BLaER1 (cell line): ENCODE measurements around the gene PLCZ1.
"Not testable (repeated sequence)": the region's sequence is repeated elsewhere in the genome, so short reads cannot be mapped to it uniquely, and the experiment has no call there.

Source experiments
- H3K27ac ChIP-seq: shearing (Covaris generic); formaldehyde crosslinking; 2 replicates; pipeline ENCODE4 v1.8.1; 2022
- H3K27me3 ChIP-seq: shearing (Covaris generic); formaldehyde crosslinking; 2 replicates; pipeline ENCODE4 v1.8.1; 2022
- H3K36me3 ChIP-seq: shearing (Covaris generic); formaldehyde crosslinking; 2 replicates; pipeline ENCODE4 v1.8.1; 2022
- H3K4me1 ChIP-seq: shearing (Covaris generic); formaldehyde crosslinking; 2 replicates; pipeline ENCODE4 v1.8.1; 2022
- H3K4me2 ChIP-seq: shearing (Covaris generic); formaldehyde crosslinking; 2 replicates; pipeline ENCODE4 v1.8.1; 2022
- H3K4me3 ChIP-seq: shearing (Covaris generic); formaldehyde crosslinking; 2 replicates; pipeline ENCODE4 v1.8.1; 2022
- H3K9ac ChIP-seq: shearing (Covaris generic); formaldehyde crosslinking; 2 replicates; pipeline ENCODE4 v1.8.1; 2022
- H3K9me3 ChIP-seq: shearing (Covaris generic); formaldehyde crosslinking; 2 replicates; pipeline ENCODE4 v1.8.1; 2022
- H4K20me1 ChIP-seq: shearing (Covaris generic); formaldehyde crosslinking; 2 replicates; pipeline ENCODE4 v1.8.1; 2022
- Cebpa-rat ChIP-seq: shearing (Covaris generic); IDR thresholded peaks from 2 replicates; pipeline ENCODE4 v1.8.1; 2022

Gene PLCZ1

GRCh38 chr12:18703911-18704310 lies 33.9 kb downstream of the PLCZ1 start:
- Histone ChIP-seq H3K27ac (no peak overlapping the region), H3K36me3 (no peaks in the 10 kb centered on the region), H3K4me2 (no peak overlapping the region), H3K9me3 (no peaks in the 10 kb centered on the region), H3K4me3 (no peak overlapping the region), H3K4me1 (no peaks in the 10 kb centered on the region), H3K27me3 (no peaks in the 10 kb centered on the region), H3K9ac (no peak overlapping the region), H4K20me1 (no peaks in the 10 kb centered on the region)
- no peak for TF ChIP-seq Cebpa-rat

GRCh38 chr12:18703321-18703720 lies 34.5 kb downstream of the PLCZ1 start:
- no peaks in the 10 kb centered on the region for H3K9me3 ChIP-seq
- TF ChIP-seq Cebpa-rat: no peak
- no peak overlapping the region for H3K4me3 ChIP-seq
- H3K9ac ChIP-seq: no peak overlapping the region
- H3K4me1 ChIP-seq: no peaks in the 10 kb centered on the region
- H3K4me2 ChIP-seq: no peak overlapping the region
- no peaks in the 10 kb centered on the region for H3K27me3 ChIP-seq
- no peak overlapping the region for H3K27ac ChIP-seq
- H4K20me1 ChIP-seq: no peaks in the 10 kb centered on the region
- H3K36me3 ChIP-seq: no peaks in the 10 kb centered on the region

- Histone ChIP-seq H3K27me3 (no peaks in the 10 kb centered on the region), H3K4me1 (no peaks in the 10 kb centered on the region), H3K4me3 (no peak overlapping the region), H3K9me3 (no peaks in the 10 kb centered on the region), H3K27ac (no peak overlapping the region), H4K20me1 (no peaks in the 10 kb centered on the region), H3K9ac (no peak overlapping the region), H3K36me3 (no peaks in the 10 kb centered on the region), H3K4me2 (no peak overlapping the region)
- TF ChIP-seq Cebpa-rat: no peak
These were observed 37.5 kb downstream of the PLCZ1 start for GRCh38 chr12:18700271-18700670.

- Histone ChIP-seq H3K27ac (no peak overlapping the region), H3K4me2 (no peak overlapping the region), H4K20me1 (no peaks in the 10 kb centered on the region)
These were observed 40.7 kb downstream of the PLCZ1 start for GRCh38 chr12:18696971-18697602.

GRCh38 chr12:18693986-18694385 lies 43.8 kb downstream of the PLCZ1 start:
- H3K4me3 ChIP-seq, H3K4me1 ChIP-seq, H3K27me3 ChIP-seq, H3K36me3 ChIP-seq, H3K4me2 ChIP-seq, H3K9me3 ChIP-seq, H3K27ac ChIP-seq, H3K9ac ChIP-seq, H4K20me1 ChIP-seq: not testable (repeated sequence)

More at GRCh38 chr12:18696971-18697602, 40.7 kb downstream of the PLCZ1 start:
- H3K27me3 ChIP-seq: no peaks in the 10 kb centered on the region
- H3K9me3 ChIP-seq: no peaks in the 10 kb centered on the region
- no peaks in the 10 kb centered on the region for H3K4me1 ChIP-seq
- TF ChIP-seq Cebpa-rat: no peak
- H3K36me3 ChIP-seq: no peaks in the 10 kb centered on the region
- no peak overlapping the region for H3K4me3 ChIP-seq
- no peak overlapping the region for H3K9ac ChIP-seq

- TF ChIP-seq Cebpa-rat: no peak
- H3K36me3 ChIP-seq: no peaks in the 10 kb centered on the region
- no peaks in the 10 kb centered on the region for H3K4me1 ChIP-seq
- no peaks in the 10 kb centered on the region for H3K27me3 ChIP-seq
- H4K20me1 ChIP-seq: no peaks in the 10 kb centered on the region
- H3K27ac ChIP-seq: no peak overlapping the region
- H3K9ac ChIP-seq: no peak overlapping the region
- H3K9me3 ChIP-seq: no peaks in the 10 kb centered on the region
- no peak overlapping the region for H3K4me2 ChIP-seq
- H3K4me3 ChIP-seq: no peak overlapping the region
These were observed 47.2 kb downstream of the PLCZ1 start for GRCh38 chr12:18690653-18691052.

GRCh38 chr12:18689771-18690170 lies 48.0 kb downstream of the PLCZ1 start:
- TF ChIP-seq Cebpa-rat: no peak
- no peaks in the 10 kb centered on the region for H3K4me1 ChIP-seq
- no peak overlapping the region for H3K4me3 ChIP-seq
- H3K9me3 ChIP-seq: no peaks in the 10 kb centered on the region
- H4K20me1 ChIP-seq: no peaks in the 10 kb centered on the region
- no peak overlapping the region for H3K27ac ChIP-seq
- no peak overlapping the region for H3K4me2 ChIP-seq
- H3K27me3 ChIP-seq: no peaks in the 10 kb centered on the region
- no peak overlapping the region for H3K9ac ChIP-seq
- no peaks in the 10 kb centered on the region for H3K36me3 ChIP-seq

- Histone ChIP-seq H3K36me3 (no peaks in the 10 kb centered on the region), H3K9me3 (no peaks in the 10 kb centered on the region), H3K4me3 (no peak overlapping the region), H3K4me2 (no peak overlapping the region), H4K20me1 (no peaks in the 10 kb centered on the region), H3K27me3 (no peaks in the 10 kb centered on the region), H3K4me1 (no peaks in the 10 kb centered on the region), H3K27ac (no peak overlapping the region), H3K9ac (no peak overlapping the region)
- no peak for TF ChIP-seq Cebpa-rat
These were observed 53.4 kb downstream of the PLCZ1 start for GRCh38 chr12:18684430-18684829.

- H3K36me3 ChIP-seq: no peaks in the 10 kb centered on the region
- no peaks in the 10 kb centered on the region for H4K20me1 ChIP-seq
- H3K27ac ChIP-seq: no peak overlapping the region
- no peak overlapping the region for H3K4me2 ChIP-seq
- H3K4me3 ChIP-seq: no peak overlapping the region
- H3K9me3 ChIP-seq: no peaks in the 10 kb centered on the region
- no peaks in the 10 kb centered on the region for H3K27me3 ChIP-seq
- H3K4me1 ChIP-seq: no peaks in the 10 kb centered on the region
- no peak for TF ChIP-seq Cebpa-rat
- no peak overlapping the region for H3K9ac ChIP-seq
These were observed 54.3 kb downstream of the PLCZ1 start for GRCh38 chr12:18683327-18684013.

GRCh38 chr12:18681818-18682217 lies 56.0 kb downstream of the PLCZ1 start:
- TF ChIP-seq Cebpa-rat: no peak
- H4K20me1 ChIP-seq: no peaks in the 10 kb centered on the region
- H3K4me2 ChIP-seq: no peak overlapping the region

More at GRCh38 chr12:18681818-18682217, 56.0 kb downstream of the PLCZ1 start:
- no peaks in the 10 kb centered on the region for H3K4me1 ChIP-seq
- H3K27me3 ChIP-seq: no peaks in the 10 kb centered on the region
- H3K36me3 ChIP-seq: no peaks in the 10 kb centered on the region
- no peak overlapping the region for H3K4me3 ChIP-seq
- no peak overlapping the region for H3K27ac ChIP-seq
- no peaks in the 10 kb centered on the region for H3K9me3 ChIP-seq
- no peak overlapping the region for H3K9ac ChIP-seq
